ENCODE results near the gene CGN. TPM values are rescaled to one million over a fixed set of nuclear protein-coding genes. Genes with fewer than 3 reads are reported as not detected.

The CGN gene
- total RNA-seq, 2 experiments from 2014 or later: 0.08 to 0.28 TPM

GRCh38 chr1:151553659-151554058, 42.5 kb downstream of the CGN start:
- CTCF ChIA-PET: no interaction called here
- peaks cover 0 to 2% of the 10 kb centered on the region in 2 experiments for H3K27me3 ChIP-seq (ENCODE audit: control insufficient read depth in 1 of 2, insufficient read depth in 2 of 2, low read length in 2 of 2)
- POLR2A ChIA-PET: interaction anchor here (0.7 kb wide), 1 partner anchor 40 kb away, joined by 3 read pairs; no protein-coding TSS in a partner anchor
- Mint-ChIP-seq H3K27me3 (no peaks in the 10 kb centered on the region), H3K9me3 (no peaks in the 10 kb centered on the region), H3K36me3 (ENCODE audit: low read depth) (no peaks in the 10 kb centered on the region), H3K27ac (no peak overlapping the region), H3K4me1 (ENCODE audit: low read depth) (no peaks in the 10 kb centered on the region), H3K4me3 (no peak overlapping the region)
- H3K27ac ChIP-seq (ENCODE audit: low read depth in 1 of 2, low read length in 2 of 2): no peak overlapping the region
- TF ChIP-seq CTCF (IDR thresholded peaks at IDR 0.05): no peak
- no peak for DNase-seq
- no peaks in the 10 kb centered on the region for H3K36me3 ChIP-seq (ENCODE audit: insufficient read depth, low read length)
- H3K4me1 ChIP-seq (ENCODE audit: insufficient read depth, low read length): no peaks in the 10 kb centered on the region
- ATAC-seq (ENCODE audit: poor library complexity): no peak
- H3K9me3 ChIP-seq (ENCODE audit: control insufficient read depth in 1 of 2, insufficient read depth in 1 of 2, low read length in 2 of 2): no peaks in the 10 kb centered on the region
- H3K4me3 ChIP-seq (ENCODE audit: low read length): no peak overlapping the region
- intact Hi-C loops (cut with DNase I, micrococcal nuclease): no loop called here

- Histone ChIP-seq H3K4me3 (ENCODE audit: low read length) (no peak overlapping the region), H3K4me1 (ENCODE audit: insufficient read depth, low read length) (no peaks in the 10 kb centered on the region), H3K36me3 (ENCODE audit: insufficient read depth, low read length) (no peaks in the 10 kb centered on the region), H3K27me3 (ENCODE audit: control insufficient read depth in 1 of 2, insufficient read depth in 2 of 2, low read length in 2 of 2) (peaks cover 0 to 2% of the 10 kb centered on the region in 2 experiments), H3K9me3 (ENCODE audit: control insufficient read depth in 1 of 2, insufficient read depth in 1 of 2, low read length in 2 of 2) (no peaks in the 10 kb centered on the region), H3K27ac (ENCODE audit: low read depth in 1 of 2, low read length in 2 of 2) (no peak overlapping the region)
- Mint-ChIP-seq H3K36me3 (ENCODE audit: low read depth) (no peaks in the 10 kb centered on the region), H3K27me3 (no peaks in the 10 kb centered on the region), H3K4me1 (ENCODE audit: low read depth) (no peaks in the 10 kb centered on the region), H3K4me3 (no peak overlapping the region), H3K9me3 (no peaks in the 10 kb centered on the region), H3K27ac (no peak overlapping the region)
- ATAC-seq (ENCODE audit: poor library complexity): no peak
- intact Hi-C loops (cut with DNase I, micrococcal nuclease): no loop called here
- ChIA-PET POLR2A (no interaction called here), CTCF (no interaction called here)
- no peak for DNase-seq
- no peak for TF ChIP-seq CTCF (IDR thresholded peaks at IDR 0.05)
Observed at GRCh38 chr1:151556052-151556451, 44.9 kb downstream of the CGN start.

- H3K27me3 ChIP-seq (ENCODE audit: control insufficient read depth in 1 of 2, insufficient read depth in 2 of 2, low read length in 2 of 2): peaks cover 0 to under 1% of the 10 kb centered on the region in 2 experiments
- ChIA-PET CTCF (no interaction called here), POLR2A (no interaction called here)
- no peak overlapping the region for H3K4me3 ChIP-seq (ENCODE audit: low read length)
- H3K36me3 ChIP-seq (ENCODE audit: insufficient read depth, low read length): no peaks in the 10 kb centered on the region
- H3K9me3 ChIP-seq (ENCODE audit: control insufficient read depth in 1 of 2, insufficient read depth in 1 of 2, low read length in 2 of 2): no peaks in the 10 kb centered on the region
- H3K27ac ChIP-seq (ENCODE audit: low read depth in 1 of 2, low read length in 2 of 2): no peak overlapping the region
- Mint-ChIP-seq H3K27ac (no peak overlapping the region), H3K9me3 (no peaks in the 10 kb centered on the region), H3K36me3 (ENCODE audit: low read depth) (peaks cover 20% of the 10 kb centered on the region), H3K4me3 (no peak overlapping the region), H3K27me3 (no peaks in the 10 kb centered on the region), H3K4me1 (ENCODE audit: low read depth) (no peaks in the 10 kb centered on the region)
- ATAC-seq (ENCODE audit: poor library complexity): no peak
- TF ChIP-seq CTCF (IDR thresholded peaks at IDR 0.05): no peak
- intact Hi-C loops (cut with DNase I, micrococcal nuclease): no loop called here
- DNase-seq: no peak
- H3K4me1 ChIP-seq (ENCODE audit: insufficient read depth, low read length): no peaks in the 10 kb centered on the region
Observed at GRCh38 chr1:151562661-151563060, 51.5 kb downstream of the CGN start.
